HG03565 (cell line): ENCODE data around the gene ADGRG7.

Experiments
- ATAC-seq: cut with Tn5 transposase; IDR thresholded peaks from one replicate; pipeline ENCODE4 v1.9.1; 2021; ENCODE audit warnings: mild to moderate bottlenecking, moderate library complexity; ENCODE audit not compliant: unreplicated experiment

The ADGRG7 gene

GRCh38 chr3:100697172-100697571, 87.8 kb downstream of the ADGRG7 start:
- no peak for ATAC-seq

GRCh38 chr3:100697723-100698285, 88.4 kb downstream of the ADGRG7 start:
- no peak for ATAC-seq

- no peak for ATAC-seq
These were observed 89.3 kb downstream of the ADGRG7 start for GRCh38 chr3:100698736-100699135.

- ATAC-seq, result no peak
These were observed 91.3 kb downstream of the ADGRG7 start for GRCh38 chr3:100700708-100701107.

GRCh38 chr3:100702082-100702979, 92.9 kb downstream of the ADGRG7 start:
- no peak for ATAC-seq

GRCh38 chr3:100702980-100703345, 93.6 kb downstream of the ADGRG7 start:
- no peak for ATAC-seq

- no peak for ATAC-seq
These were observed 94.5 kb downstream of the ADGRG7 start for GRCh38 chr3:100703865-100704264.

GRCh38 chr3:100706365-100706764, 97.0 kb downstream of the ADGRG7 start:
- no peak for ATAC-seq

GRCh38 chr3:100708644-100708988, 99.2 kb downstream of the ADGRG7 start:
- ATAC-seq, result no peak

- ATAC-seq, result peak; percentile 90
These were observed 99.8 kb downstream of the ADGRG7 start, which contains the start of gene TFG for GRCh38 chr3:100708989-100709841. TFG (plus strand) TSS chr3:100709494; CDS start chr3:100713686, 4,192 bp downstream.

- ATAC-seq, result no peak
These were observed 100.5 kb downstream of the ADGRG7 start for GRCh38 chr3:100709842-100710260.

- ATAC-seq, result peak; percentile 36
These were observed 101.0 kb downstream of the ADGRG7 start for GRCh38 chr3:100710261-100710968.

- ATAC-seq, result no peak
These were observed 105.8 kb downstream of the ADGRG7 start for GRCh38 chr3:100715176-100715575.

GRCh38 chr3:100717063-100717462, 107.7 kb downstream of the ADGRG7 start:
- ATAC-seq, result no peak

GRCh38 chr3:100717637-100718487, 108.5 kb downstream of the ADGRG7 start:
- ATAC-seq, result no peak

- ATAC-seq, result no peak
These were observed 109.7 kb downstream of the ADGRG7 start for GRCh38 chr3:100719136-100719535.

- ATAC-seq, result no peak
These were observed 111.0 kb downstream of the ADGRG7 start for GRCh38 chr3:100720426-100720825.

GRCh38 chr3:100725935-100726513, 116.6 kb downstream of the ADGRG7 start:
- no peak for ATAC-seq

- no peak for ATAC-seq
These were observed 117.3 kb downstream of the ADGRG7 start for GRCh38 chr3:100726706-100727105.

GRCh38 chr3:100730524-100730923, 121.1 kb downstream of the ADGRG7 start:
- ATAC-seq, result no peak
